Neural cell (in vitro differentiated cells): ENCODE measurements around the gene MRPL19. TPM values are rescaled to one million over a fixed set of nuclear protein-coding genes. Genes with fewer than 3 reads are reported as not detected.
"Not testable (repeated sequence)": the region's sequence is repeated elsewhere in the genome, so short reads cannot be mapped to it uniquely, and the experiment has no call there.

Experiments used
- H2AFZ ChIP-seq: fragments of 200-600, 300-800 bp; sonication (generic), shearing (Covaris generic); 2 replicates; pipeline ENCODE4 v1.6.0; 2014; ENCODE audit warnings: low read depth, mild to moderate bottlenecking, antibody characterized with exemption, low read length, moderate library complexity
- H3F3A ChIP-seq: fragments of 200-600 bp; shearing (Covaris generic); 2 replicates; pipeline ENCODE4 v1.6.1; 2016; ENCODE audit warnings: mild to moderate bottlenecking, moderate library complexity, mixed read lengths, antibody characterized with exemption, low read length; ENCODE audit not compliant: insufficient read depth, poor library complexity, severe bottlenecking
- H3K27ac ChIP-seq: fragments of 200-600, 300-800 bp; sonication (generic), shearing (Covaris generic); 2 replicates; pipeline ENCODE4 v1.5.1; 2014; ENCODE audit warnings: mild to moderate bottlenecking, low read length, moderate library complexity
- H3K27me3 ChIP-seq: fragments of 300-800, 200-600 bp; sonication (generic), shearing (Covaris generic); 2 replicates; pipeline ENCODE4 v1.6.0; 2014; ENCODE audit warnings: mild to moderate bottlenecking, low read depth, low read length, moderate library complexity; ENCODE audit not compliant: insufficient read depth
- H3K36me3 ChIP-seq: fragments of 300-800, 200-600 bp; sonication (generic), shearing (Covaris generic); 2 replicates; pipeline ENCODE4 v1.5.1; 2014; ENCODE audit warnings: mild to moderate bottlenecking, antibody characterized with exemption, low read length, moderate library complexity; ENCODE audit not compliant: insufficient read depth
- H3K4me2 ChIP-seq: fragments of 300-800, 200-600 bp; sonication (generic), shearing (Covaris generic); 2 replicates; pipeline ENCODE4 v1.6.0; 2014; ENCODE audit warnings: mild to moderate bottlenecking, low read length
- H3K4me3 ChIP-seq: fragments of 300-800, 200-600 bp; sonication (generic), shearing (Covaris generic); 2 replicates; pipeline ENCODE4 v1.5.1; 2014; ENCODE audit warnings: mild to moderate bottlenecking, low read length, moderate library complexity
- H3K79me2 ChIP-seq: fragments of 200-600 bp; shearing (Covaris generic); replicated peaks from 2 replicates; pipeline ENCODE4 v1.6.0; 2014; ENCODE audit warnings: mild to moderate bottlenecking, low read length, moderate library complexity; ENCODE audit not compliant: insufficient read depth
- H3K9ac ChIP-seq: fragments of 300-800, 200-600 bp; sonication (generic), shearing (Covaris generic); 2 replicates; pipeline ENCODE4 v1.6.1; 2016; ENCODE audit warnings: mild to moderate bottlenecking, low read length, mixed read lengths
- H3K9me2 ChIP-seq: fragments of 200-600 bp; shearing (Covaris generic); 2 replicates; pipeline ENCODE4 v1.6.1; 2016; ENCODE audit warnings: mild to moderate bottlenecking, low read length, mixed read lengths; ENCODE audit not compliant: insufficient read depth
- H3K9me3 ChIP-seq: fragments of 200-600, 300-800 bp; sonication (generic), shearing (Covaris generic); 2 replicates; pipeline ENCODE4 v1.6.1; 2016; ENCODE audit warnings: mild to moderate bottlenecking, mixed run types, low read length, moderate library complexity, mixed read lengths
- H4K20me1 ChIP-seq: fragments of 200-600 bp; shearing (Covaris generic); 2 replicates; pipeline ENCODE4 v1.6.1; 2016; ENCODE audit warnings: mild to moderate bottlenecking, mixed run types; ENCODE audit not compliant: insufficient read depth
- EP300 ChIP-seq: fragments of 450-650 bp; conservative IDR thresholded peaks from 2 replicates; pipeline ENCODE4 v1.6.1; 2014; ENCODE audit warnings: antibody characterized with exemption, mild to moderate bottlenecking, moderate library complexity; ENCODE audit not compliant: poor library complexity, severe bottlenecking
- EZH2 ChIP-seq: fragments of 200-600, 300-800 bp; shearing (Covaris generic), sonication (generic); IDR thresholded peaks from 2 replicates; pipeline ENCODE4 v1.6.1; 2014; ENCODE audit warnings: antibody characterized with exemption, low read length, borderline replicate concordance, mild to moderate bottlenecking; ENCODE audit not compliant: insufficient read depth, poor library complexity, severe bottlenecking
- MXI1 ChIP-seq: fragments of 450-650 bp; conservative IDR thresholded peaks from 2 replicates; pipeline ENCODE4 v1.6.1; 2014; ENCODE audit warnings: antibody characterized with exemption, mild to moderate bottlenecking; ENCODE audit not compliant: poor library complexity, severe bottlenecking
- POLR2AphosphoS5 ChIP-seq: IDR thresholded peaks from 2 replicates; pipeline ENCODE4 v1.6.1; 2012
- RAD21 ChIP-seq: fragments of 450-650 bp; conservative IDR thresholded peaks from 2 replicates; pipeline ENCODE4 v1.6.1; 2014; ENCODE audit warnings: antibody characterized with exemption, mild to moderate bottlenecking, moderate library complexity
- SMC3 ChIP-seq: fragments of 450-650 bp; conservative IDR thresholded peaks from 2 replicates; pipeline ENCODE4 v1.6.1; 2014; ENCODE audit warnings: antibody characterized with exemption, mild to moderate bottlenecking, moderate library complexity; ENCODE audit not compliant: poor library complexity
- TAF1 ChIP-seq: IDR thresholded peaks from 2 replicates; pipeline ENCODE4 v1.6.1; 2012; ENCODE audit warnings: low read depth
- polyA plus RNA-seq: library from polyadenylated mRNA; depleted of rRNA; stranded (reverse); fragments of >200 nt; gene quantifications from 2 replicates; pipeline ENCODE4 v1.2.3, GENCODE V29; 2014
- TF ChIP-seq, protein P1 (sequence below): fragments of 450-650 bp; IDR thresholded peaks from 2 replicates; pipeline ENCODE4 v1.5.1; 2014; ENCODE audit warnings: antibody characterized with exemption, mild to moderate bottlenecking, moderate library complexity; ENCODE audit not compliant: poor library complexity, severe bottlenecking
- TF ChIP-seq, protein P2 (sequence below): IDR thresholded peaks from 2 replicates; pipeline ENCODE4 v1.6.1; 2012; ENCODE audit warnings: borderline replicate concordance

The MRPL19 gene
- polyA plus RNA-seq, 1 donor from 2014 or later, result 28.1 TPM

DNA sequence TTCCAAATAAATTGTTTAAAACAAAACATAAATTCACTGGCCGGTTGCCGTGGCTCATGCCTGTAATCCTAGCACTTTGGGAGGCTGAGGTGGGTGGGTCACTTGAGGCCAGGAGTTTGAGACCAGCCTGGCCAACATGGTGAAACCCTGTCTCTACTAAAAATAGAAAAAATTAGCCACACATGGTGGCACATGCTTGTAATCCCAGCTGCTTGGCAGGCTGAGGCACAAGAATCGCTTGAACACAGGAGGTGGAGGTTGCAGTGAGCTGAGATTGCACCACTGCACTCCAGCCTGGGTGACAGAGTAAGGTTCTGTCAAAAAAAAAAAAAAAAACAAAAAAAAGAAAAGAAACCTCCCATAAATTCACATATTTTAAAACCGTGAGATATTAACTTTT lies 28.8 kb downstream of the MRPL19 start:
- H3F3A ChIP-seq, H3K4me2 ChIP-seq, H3K79me2 ChIP-seq, H3K9me3 ChIP-seq, H3K9ac ChIP-seq, H4K20me1 ChIP-seq, H3K27ac ChIP-seq, H3K9me2 ChIP-seq, H3K27me3 ChIP-seq, H3K36me3 ChIP-seq, H2AFZ ChIP-seq, H3K4me3 ChIP-seq: not testable (repeated sequence)

DNA sequence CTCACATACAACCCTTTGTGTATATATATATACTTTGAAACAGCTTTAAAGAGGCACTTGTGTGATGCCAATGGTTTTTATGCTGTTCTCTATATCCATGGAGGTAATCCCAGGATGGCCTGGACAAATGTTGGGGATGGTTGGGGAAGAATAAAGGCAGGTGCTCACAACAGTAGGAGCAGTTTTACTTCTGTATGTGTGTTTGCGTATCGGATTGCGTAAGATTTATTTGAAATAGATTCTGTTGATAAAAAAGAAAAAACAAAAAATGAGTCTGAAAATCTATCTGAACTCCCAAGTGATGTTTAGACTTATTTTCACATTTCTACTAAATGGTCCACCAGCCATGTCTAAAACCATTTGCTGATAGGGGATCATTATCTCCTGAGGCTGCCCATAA lies 29.3 kb downstream of the MRPL19 start:
- Histone ChIP-seq H3K36me3 (peaks cover 4% of the 10 kb centered on the region), H2AFZ (no peak overlapping the region), H3K27ac (no peak overlapping the region), H3K4me3 (no peak overlapping the region), H3K9me2 (no peaks in the 10 kb centered on the region), H3K79me2 (no peaks in the 10 kb centered on the region), H3K27me3 (no peaks in the 10 kb centered on the region), H4K20me1 (no peaks in the 10 kb centered on the region), H3K9ac (no peak overlapping the region), H3K9me3 (no peaks in the 10 kb centered on the region), H3F3A (no peaks in the 10 kb centered on the region), H3K4me2 (no peak overlapping the region)
- TF ChIP-seq SMC3 (no peak), EZH2 (no peak), EP300 (no peak), POLR2AphosphoS5 (no peak), RAD21 (no peak), TAF1 (no peak), MXI1 (no peak)
- TF ChIP-seq, protein P1, sequence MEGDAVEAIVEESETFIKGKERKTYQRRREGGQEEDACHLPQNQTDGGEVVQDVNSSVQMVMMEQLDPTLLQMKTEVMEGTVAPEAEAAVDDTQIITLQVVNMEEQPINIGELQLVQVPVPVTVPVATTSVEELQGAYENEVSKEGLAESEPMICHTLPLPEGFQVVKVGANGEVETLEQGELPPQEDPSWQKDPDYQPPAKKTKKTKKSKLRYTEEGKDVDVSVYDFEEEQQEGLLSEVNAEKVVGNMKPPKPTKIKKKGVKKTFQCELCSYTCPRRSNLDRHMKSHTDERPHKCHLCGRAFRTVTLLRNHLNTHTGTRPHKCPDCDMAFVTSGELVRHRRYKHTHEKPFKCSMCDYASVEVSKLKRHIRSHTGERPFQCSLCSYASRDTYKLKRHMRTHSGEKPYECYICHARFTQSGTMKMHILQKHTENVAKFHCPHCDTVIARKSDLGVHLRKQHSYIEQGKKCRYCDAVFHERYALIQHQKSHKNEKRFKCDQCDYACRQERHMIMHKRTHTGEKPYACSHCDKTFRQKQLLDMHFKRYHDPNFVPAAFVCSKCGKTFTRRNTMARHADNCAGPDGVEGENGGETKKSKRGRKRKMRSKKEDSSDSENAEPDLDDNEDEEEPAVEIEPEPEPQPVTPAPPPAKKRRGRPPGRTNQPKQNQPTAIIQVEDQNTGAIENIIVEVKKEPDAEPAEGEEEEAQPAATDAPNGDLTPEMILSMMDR, result no peak
- TF ChIP-seq, protein P2, sequence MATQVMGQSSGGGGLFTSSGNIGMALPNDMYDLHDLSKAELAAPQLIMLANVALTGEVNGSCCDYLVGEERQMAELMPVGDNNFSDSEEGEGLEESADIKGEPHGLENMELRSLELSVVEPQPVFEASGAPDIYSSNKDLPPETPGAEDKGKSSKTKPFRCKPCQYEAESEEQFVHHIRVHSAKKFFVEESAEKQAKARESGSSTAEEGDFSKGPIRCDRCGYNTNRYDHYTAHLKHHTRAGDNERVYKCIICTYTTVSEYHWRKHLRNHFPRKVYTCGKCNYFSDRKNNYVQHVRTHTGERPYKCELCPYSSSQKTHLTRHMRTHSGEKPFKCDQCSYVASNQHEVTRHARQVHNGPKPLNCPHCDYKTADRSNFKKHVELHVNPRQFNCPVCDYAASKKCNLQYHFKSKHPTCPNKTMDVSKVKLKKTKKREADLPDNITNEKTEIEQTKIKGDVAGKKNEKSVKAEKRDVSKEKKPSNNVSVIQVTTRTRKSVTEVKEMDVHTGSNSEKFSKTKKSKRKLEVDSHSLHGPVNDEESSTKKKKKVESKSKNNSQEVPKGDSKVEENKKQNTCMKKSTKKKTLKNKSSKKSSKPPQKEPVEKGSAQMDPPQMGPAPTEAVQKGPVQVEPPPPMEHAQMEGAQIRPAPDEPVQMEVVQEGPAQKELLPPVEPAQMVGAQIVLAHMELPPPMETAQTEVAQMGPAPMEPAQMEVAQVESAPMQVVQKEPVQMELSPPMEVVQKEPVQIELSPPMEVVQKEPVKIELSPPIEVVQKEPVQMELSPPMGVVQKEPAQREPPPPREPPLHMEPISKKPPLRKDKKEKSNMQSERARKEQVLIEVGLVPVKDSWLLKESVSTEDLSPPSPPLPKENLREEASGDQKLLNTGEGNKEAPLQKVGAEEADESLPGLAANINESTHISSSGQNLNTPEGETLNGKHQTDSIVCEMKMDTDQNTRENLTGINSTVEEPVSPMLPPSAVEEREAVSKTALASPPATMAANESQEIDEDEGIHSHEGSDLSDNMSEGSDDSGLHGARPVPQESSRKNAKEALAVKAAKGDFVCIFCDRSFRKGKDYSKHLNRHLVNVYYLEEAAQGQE, result no peak

DNA sequence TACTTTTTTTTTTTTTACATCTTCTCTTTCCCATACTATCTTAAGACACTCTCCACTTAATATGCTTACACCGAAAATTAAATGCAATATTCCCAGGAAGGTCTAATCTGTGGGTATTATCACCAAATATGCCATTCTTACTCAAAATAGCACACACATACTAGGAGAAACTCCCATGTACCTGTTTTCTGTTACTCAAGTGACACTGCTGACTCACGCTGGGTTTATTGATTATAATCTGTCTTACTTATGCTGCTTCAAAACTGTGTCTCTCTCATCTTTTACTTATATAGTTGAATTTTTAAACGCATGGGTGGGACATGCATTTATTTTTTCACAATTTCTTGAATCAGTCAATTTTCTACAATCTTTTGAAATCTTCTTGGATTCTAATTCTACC lies 29.9 kb downstream of the MRPL19 start:
- Histone ChIP-seq H3K79me2 (no peaks in the 10 kb centered on the region), H2AFZ (no peak overlapping the region), H3K36me3 (peaks cover 4% of the 10 kb centered on the region), H3F3A (no peaks in the 10 kb centered on the region), H3K9ac (no peak overlapping the region), H3K27me3 (no peaks in the 10 kb centered on the region), H3K9me3 (no peaks in the 10 kb centered on the region), H3K4me2 (no peak overlapping the region), H3K4me3 (no peak overlapping the region), H3K27ac (no peak overlapping the region), H4K20me1 (no peaks in the 10 kb centered on the region), H3K9me2 (no peaks in the 10 kb centered on the region)
- TF ChIP-seq MXI1 (no peak), TAF1 (no peak), EZH2 (no peak), SMC3 (no peak), EP300 (no peak), POLR2AphosphoS5 (no peak)
- TF ChIP-seq, protein P2, result no peak
- TF ChIP-seq, protein P1, result no peak
